Neural cell (in vitro differentiated cells): ENCODE data around the gene INPP5A. TPM values are rescaled to one million over a fixed set of nuclear protein-coding genes. Genes with fewer than 3 reads are reported as not detected.

Source experiments
- H2AFZ ChIP-seq: fragments of 200-600, 300-800 bp; sonication (generic), shearing (Covaris generic); 2 replicates; pipeline ENCODE4 v1.6.0; 2014; ENCODE audit warnings: low read depth, mild to moderate bottlenecking, antibody characterized with exemption, low read length, moderate library complexity
- H3F3A ChIP-seq: fragments of 200-600 bp; shearing (Covaris generic); 2 replicates; pipeline ENCODE4 v1.6.1; 2016; ENCODE audit warnings: mild to moderate bottlenecking, moderate library complexity, mixed read lengths, antibody characterized with exemption, low read length; ENCODE audit not compliant: insufficient read depth, poor library complexity, severe bottlenecking
- H3K27ac ChIP-seq: fragments of 200-600, 300-800 bp; sonication (generic), shearing (Covaris generic); 2 replicates; pipeline ENCODE4 v1.5.1; 2014; ENCODE audit warnings: mild to moderate bottlenecking, low read length, moderate library complexity
- H3K27me3 ChIP-seq: fragments of 300-800, 200-600 bp; sonication (generic), shearing (Covaris generic); 2 replicates; pipeline ENCODE4 v1.6.0; 2014; ENCODE audit warnings: mild to moderate bottlenecking, low read depth, low read length, moderate library complexity; ENCODE audit not compliant: insufficient read depth
- H3K36me3 ChIP-seq: fragments of 300-800, 200-600 bp; sonication (generic), shearing (Covaris generic); 2 replicates; pipeline ENCODE4 v1.5.1; 2014; ENCODE audit warnings: mild to moderate bottlenecking, antibody characterized with exemption, low read length, moderate library complexity; ENCODE audit not compliant: insufficient read depth
- H3K4me2 ChIP-seq: fragments of 300-800, 200-600 bp; sonication (generic), shearing (Covaris generic); 2 replicates; pipeline ENCODE4 v1.6.0; 2014; ENCODE audit warnings: mild to moderate bottlenecking, low read length
- H3K4me3 ChIP-seq: fragments of 300-800, 200-600 bp; sonication (generic), shearing (Covaris generic); 2 replicates; pipeline ENCODE4 v1.5.1; 2014; ENCODE audit warnings: mild to moderate bottlenecking, low read length, moderate library complexity
- H3K79me2 ChIP-seq: fragments of 200-600 bp; shearing (Covaris generic); replicated peaks from 2 replicates; pipeline ENCODE4 v1.6.0; 2014; ENCODE audit warnings: mild to moderate bottlenecking, low read length, moderate library complexity; ENCODE audit not compliant: insufficient read depth
- H3K9ac ChIP-seq: fragments of 300-800, 200-600 bp; sonication (generic), shearing (Covaris generic); 2 replicates; pipeline ENCODE4 v1.6.1; 2016; ENCODE audit warnings: mild to moderate bottlenecking, low read length, mixed read lengths
- H3K9me2 ChIP-seq: fragments of 200-600 bp; shearing (Covaris generic); 2 replicates; pipeline ENCODE4 v1.6.1; 2016; ENCODE audit warnings: mild to moderate bottlenecking, low read length, mixed read lengths; ENCODE audit not compliant: insufficient read depth
- H3K9me3 ChIP-seq: fragments of 200-600, 300-800 bp; sonication (generic), shearing (Covaris generic); 2 replicates; pipeline ENCODE4 v1.6.1; 2016; ENCODE audit warnings: mild to moderate bottlenecking, mixed run types, low read length, moderate library complexity, mixed read lengths
- H4K20me1 ChIP-seq: fragments of 200-600 bp; shearing (Covaris generic); 2 replicates; pipeline ENCODE4 v1.6.1; 2016; ENCODE audit warnings: mild to moderate bottlenecking, mixed run types; ENCODE audit not compliant: insufficient read depth
- EP300 ChIP-seq: fragments of 450-650 bp; conservative IDR thresholded peaks from 2 replicates; pipeline ENCODE4 v1.6.1; 2014; ENCODE audit warnings: antibody characterized with exemption, mild to moderate bottlenecking, moderate library complexity; ENCODE audit not compliant: poor library complexity, severe bottlenecking
- EZH2 ChIP-seq: fragments of 200-600, 300-800 bp; shearing (Covaris generic), sonication (generic); IDR thresholded peaks from 2 replicates; pipeline ENCODE4 v1.6.1; 2014; ENCODE audit warnings: antibody characterized with exemption, low read length, borderline replicate concordance, mild to moderate bottlenecking; ENCODE audit not compliant: insufficient read depth, poor library complexity, severe bottlenecking
- MXI1 ChIP-seq: fragments of 450-650 bp; conservative IDR thresholded peaks from 2 replicates; pipeline ENCODE4 v1.6.1; 2014; ENCODE audit warnings: antibody characterized with exemption, mild to moderate bottlenecking; ENCODE audit not compliant: poor library complexity, severe bottlenecking
- POLR2AphosphoS5 ChIP-seq: IDR thresholded peaks from 2 replicates; pipeline ENCODE4 v1.6.1; 2012
- RAD21 ChIP-seq: fragments of 450-650 bp; conservative IDR thresholded peaks from 2 replicates; pipeline ENCODE4 v1.6.1; 2014; ENCODE audit warnings: antibody characterized with exemption, mild to moderate bottlenecking, moderate library complexity
- REST ChIP-seq: IDR thresholded peaks from 2 replicates; pipeline ENCODE4 v1.6.1; 2012; ENCODE audit warnings: borderline replicate concordance
- SMC3 ChIP-seq: fragments of 450-650 bp; conservative IDR thresholded peaks from 2 replicates; pipeline ENCODE4 v1.6.1; 2014; ENCODE audit warnings: antibody characterized with exemption, mild to moderate bottlenecking, moderate library complexity; ENCODE audit not compliant: poor library complexity
- TAF1 ChIP-seq: IDR thresholded peaks from 2 replicates; pipeline ENCODE4 v1.6.1; 2012; ENCODE audit warnings: low read depth
- polyA plus RNA-seq: library from polyadenylated mRNA; depleted of rRNA; stranded (reverse); fragments of >200 nt; gene quantifications from 2 replicates; pipeline ENCODE4 v1.2.3, GENCODE V29; 2014
- TF ChIP-seq, protein P1 (sequence below): fragments of 450-650 bp; IDR thresholded peaks from 2 replicates; pipeline ENCODE4 v1.5.1; 2014; ENCODE audit warnings: antibody characterized with exemption, mild to moderate bottlenecking, moderate library complexity; ENCODE audit not compliant: poor library complexity, severe bottlenecking

INPP5A gene
- polyA plus RNA-seq, 1 donor from 2014 or later, result 48.8 TPM

DNA sequence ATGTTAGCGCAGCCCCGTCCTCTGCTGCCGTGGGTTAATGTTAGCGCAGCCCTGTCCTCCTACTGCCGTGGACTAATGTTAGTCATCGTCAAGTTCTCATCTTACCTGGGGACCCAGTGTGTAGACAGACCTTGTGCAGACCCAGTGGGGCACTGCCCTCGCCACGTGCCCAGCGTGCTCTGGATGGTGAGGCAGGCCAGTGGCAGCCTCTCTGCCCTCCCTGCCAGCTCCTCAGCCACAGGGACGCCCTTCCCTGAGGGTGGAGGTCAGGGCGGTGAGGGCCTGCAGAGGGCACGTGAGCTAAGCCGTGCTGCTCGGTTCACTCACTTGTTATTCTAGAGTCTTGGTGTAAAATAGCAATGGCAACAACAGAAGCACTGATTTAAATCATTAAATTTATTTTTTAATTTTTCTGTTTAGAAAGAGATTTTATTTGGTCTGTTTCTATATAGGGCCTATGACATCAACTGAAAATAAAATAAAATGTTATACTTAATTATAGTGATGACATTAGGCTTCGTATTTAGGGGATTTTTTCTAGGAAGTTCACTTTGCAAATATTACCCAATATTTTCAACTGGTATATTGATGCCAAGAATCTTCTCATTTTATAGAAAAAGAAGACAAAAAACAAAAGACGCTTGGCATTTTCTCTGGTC is 199.9 kb downstream of the INPP5A start:
- Histone ChIP-seq H3K36me3 (no peaks in the 10 kb centered on the region), H3K27me3 (peaks cover 7% of the 10 kb centered on the region), H4K20me1 (no peaks in the 10 kb centered on the region), H3K9me3 (no peaks in the 10 kb centered on the region), H3K4me2 (no peak overlapping the region), H3F3A (no peaks in the 10 kb centered on the region), H3K27ac (no peak overlapping the region), H3K4me3 (no peak overlapping the region), H3K79me2 (no peaks in the 10 kb centered on the region), H3K9ac (no peak overlapping the region), H2AFZ (no peak overlapping the region), H3K9me2 (no peaks in the 10 kb centered on the region)
- TF ChIP-seq TAF1, result no peak
- TF ChIP-seq SMC3, result no peak
- TF ChIP-seq MXI1, result no peak
- TF ChIP-seq RAD21, result no peak
- no peak for TF ChIP-seq REST
- TF ChIP-seq EP300, result no peak
- TF ChIP-seq, protein P1, sequence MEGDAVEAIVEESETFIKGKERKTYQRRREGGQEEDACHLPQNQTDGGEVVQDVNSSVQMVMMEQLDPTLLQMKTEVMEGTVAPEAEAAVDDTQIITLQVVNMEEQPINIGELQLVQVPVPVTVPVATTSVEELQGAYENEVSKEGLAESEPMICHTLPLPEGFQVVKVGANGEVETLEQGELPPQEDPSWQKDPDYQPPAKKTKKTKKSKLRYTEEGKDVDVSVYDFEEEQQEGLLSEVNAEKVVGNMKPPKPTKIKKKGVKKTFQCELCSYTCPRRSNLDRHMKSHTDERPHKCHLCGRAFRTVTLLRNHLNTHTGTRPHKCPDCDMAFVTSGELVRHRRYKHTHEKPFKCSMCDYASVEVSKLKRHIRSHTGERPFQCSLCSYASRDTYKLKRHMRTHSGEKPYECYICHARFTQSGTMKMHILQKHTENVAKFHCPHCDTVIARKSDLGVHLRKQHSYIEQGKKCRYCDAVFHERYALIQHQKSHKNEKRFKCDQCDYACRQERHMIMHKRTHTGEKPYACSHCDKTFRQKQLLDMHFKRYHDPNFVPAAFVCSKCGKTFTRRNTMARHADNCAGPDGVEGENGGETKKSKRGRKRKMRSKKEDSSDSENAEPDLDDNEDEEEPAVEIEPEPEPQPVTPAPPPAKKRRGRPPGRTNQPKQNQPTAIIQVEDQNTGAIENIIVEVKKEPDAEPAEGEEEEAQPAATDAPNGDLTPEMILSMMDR, result no peak
- TF ChIP-seq EZH2, result no peak
- TF ChIP-seq POLR2AphosphoS5, result no peak

DNA sequence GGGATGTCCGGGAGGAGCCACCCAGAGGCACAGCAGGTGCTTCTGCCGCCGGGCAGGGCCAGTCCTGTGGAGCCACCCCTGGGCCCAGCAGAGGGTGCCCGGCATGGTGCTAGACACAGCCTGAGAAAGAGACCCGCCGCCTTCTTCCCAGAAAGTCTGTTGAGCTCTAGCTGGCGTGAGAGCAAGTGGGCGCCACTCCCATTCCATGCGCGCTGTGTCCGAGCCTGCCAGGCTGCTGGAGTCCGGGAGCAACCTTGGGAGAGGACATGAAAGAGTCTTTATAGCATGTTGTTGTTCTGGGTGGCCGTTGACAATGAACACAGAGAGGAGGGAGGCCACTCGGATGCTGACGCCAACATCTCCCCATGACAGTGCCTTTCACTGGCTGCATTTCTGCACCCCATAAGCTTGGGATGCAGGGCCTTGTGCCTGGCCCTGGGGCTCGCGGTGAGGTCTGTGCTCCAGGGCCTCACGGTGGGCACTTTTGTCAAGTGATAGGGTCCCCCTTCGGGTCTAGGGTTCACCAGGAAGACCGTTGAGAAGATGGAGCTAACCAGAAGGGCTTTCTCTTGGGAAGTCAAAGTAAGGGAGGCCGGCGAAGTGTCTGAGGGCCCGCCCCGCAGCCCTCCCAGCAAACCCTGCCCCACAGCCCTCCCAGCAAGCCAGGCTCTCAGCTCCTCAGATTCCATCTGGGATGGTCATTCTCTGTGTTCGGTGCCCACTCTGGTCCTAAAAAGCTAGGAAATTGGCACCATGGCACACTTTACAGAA is 201.1 kb downstream of the INPP5A start:
- Histone ChIP-seq H3K9me2 (no peaks in the 10 kb centered on the region), H3K4me3 (no peak overlapping the region), H3K27me3 (peaks cover 7% of the 10 kb centered on the region), H4K20me1 (no peaks in the 10 kb centered on the region), H3K9ac (no peak overlapping the region), H3K9me3 (no peaks in the 10 kb centered on the region), H3K79me2 (no peaks in the 10 kb centered on the region), H3K4me2 (no peak overlapping the region), H3F3A (no peaks in the 10 kb centered on the region), H2AFZ (no peak overlapping the region), H3K27ac (no peak overlapping the region), H3K36me3 (no peaks in the 10 kb centered on the region)
- no peak for TF ChIP-seq MXI1
- no peak for TF ChIP-seq EZH2
- no peak for TF ChIP-seq POLR2AphosphoS5
- TF ChIP-seq SMC3, result no peak
